NCI-H1092 (cell line): ENCODE results near the gene OSBPL2.

Experiments used
- DNase-seq: peaks from one replicate; lab custom pipeline; 2025; lab: John Stamatoyannopoulos, UW

Gene OSBPL2

GRCh38 chr20:62301773-62302340 is 63.5 kb downstream of the OSBPL2 start:
- DNase-seq = peak; percentile 84

GRCh38 chr20:62302341-62303061 is 64.2 kb downstream of the OSBPL2 start, which contains the start of gene ADRM1:
TSS of gene ADRM1 (plus strand) at chr20:62302997. CDS start at chr20:62303569, 572 bp downstream.
- DNase-seq = peak; percentile 96

- DNase-seq = no peak
Observed at GRCh38 chr20:62303062-62303339, 64.7 kb downstream of the OSBPL2 start.

GRCh38 chr20:62303340-62304226 is 65.3 kb downstream of the OSBPL2 start:
- no peak for DNase-seq

- no peak for DNase-seq
Observed at GRCh38 chr20:62304331-62305148, 66.2 kb downstream of the OSBPL2 start.

- DNase-seq = no peak
Observed at GRCh38 chr20:62305149-62305764, 66.9 kb downstream of the OSBPL2 start.

GRCh38 chr20:62305765-62306413 is 67.6 kb downstream of the OSBPL2 start:
- no peak for DNase-seq

GRCh38 chr20:62306414-62307187 is 68.3 kb downstream of the OSBPL2 start:
- DNase-seq = no peak

GRCh38 chr20:62307226-62308101 is 69.1 kb downstream of the OSBPL2 start:
- DNase-seq = no peak

GRCh38 chr20:62308102-62308822 is 69.9 kb downstream of the OSBPL2 start:
- no peak for DNase-seq

GRCh38 chr20:62309198-62309944 is 71.0 kb downstream of the OSBPL2 start:
- no peak for DNase-seq

GRCh38 chr20:62309947-62310756 is 71.8 kb downstream of the OSBPL2 start:
- no peak for DNase-seq

- no peak for DNase-seq
Observed at GRCh38 chr20:62310757-62311121, 72.4 kb downstream of the OSBPL2 start.

- DNase-seq = no peak
Observed at GRCh38 chr20:62311150-62311549, 72.8 kb downstream of the OSBPL2 start.

GRCh38 chr20:62311832-62312661 is 73.7 kb downstream of the OSBPL2 start:
- DNase-seq = no peak

- DNase-seq = no peak
Observed at GRCh38 chr20:62312662-62312977, 74.3 kb downstream of the OSBPL2 start.
